Neutrophil (primary cell): Measurements from ENCODE around the gene CRTC1.

Experiments used
- H3K27ac ChIP-seq: fragments of 200-600 bp; sonication (generic); 2 replicates; pipeline ENCODE4 v1.5.1; 2016; ENCODE audit warnings: mild to moderate bottlenecking, moderate library complexity
- H3K27me3 ChIP-seq: fragments of 200-600 bp; sonication (generic); 2 replicates; pipeline ENCODE4 v1.6.0; 2016; ENCODE audit warnings: mild to moderate bottlenecking
- H3K36me3 ChIP-seq: fragments of 200-600 bp; sonication (generic); 2 replicates; pipeline ENCODE4 v1.5.1; 2017
- H3K4me1 ChIP-seq, 2 experiments: fragments of 200-600 bp in 1 of 2; sonication (generic) in 1 of 2; 1 replicate in 1 of 2; 2 replicates in 1 of 2; pipeline versions ENCODE4 v1.5.1 to v1.6.1; 2013 to 2016; ENCODE audit warnings: low read depth in 1 of 2, low read length in 1 of 2, mild to moderate bottlenecking in 1 of 2, moderate library complexity in 1 of 2; ENCODE audit not compliant: control insufficient read depth in 1 of 2, insufficient read depth in 1 of 2
- H3K4me3 ChIP-seq, 2 experiments: fragments of 200-600 bp in 1 of 2; sonication (generic) in 1 of 2; 1 replicate in 1 of 2; 2 replicates in 1 of 2; pipeline ENCODE4 v1.5.1; 2013 to 2016; ENCODE audit warnings: low read depth in 1 of 2, low read length in 1 of 2, mild to moderate bottlenecking in 1 of 2, moderate library complexity in 1 of 2
- H3K9me3 ChIP-seq: fragments of 200-600 bp; sonication (generic); 2 replicates; pipeline ENCODE4 v1.5.1; 2016
- TF ChIP-seq, protein P1 (sequence below): fragments of 200-600 bp; sonication (generic); IDR thresholded peaks from 2 replicates; pipeline ENCODE4 v1.5.1; 2016; ENCODE audit warnings: antibody characterized with exemption

Gene CRTC1, protein sequence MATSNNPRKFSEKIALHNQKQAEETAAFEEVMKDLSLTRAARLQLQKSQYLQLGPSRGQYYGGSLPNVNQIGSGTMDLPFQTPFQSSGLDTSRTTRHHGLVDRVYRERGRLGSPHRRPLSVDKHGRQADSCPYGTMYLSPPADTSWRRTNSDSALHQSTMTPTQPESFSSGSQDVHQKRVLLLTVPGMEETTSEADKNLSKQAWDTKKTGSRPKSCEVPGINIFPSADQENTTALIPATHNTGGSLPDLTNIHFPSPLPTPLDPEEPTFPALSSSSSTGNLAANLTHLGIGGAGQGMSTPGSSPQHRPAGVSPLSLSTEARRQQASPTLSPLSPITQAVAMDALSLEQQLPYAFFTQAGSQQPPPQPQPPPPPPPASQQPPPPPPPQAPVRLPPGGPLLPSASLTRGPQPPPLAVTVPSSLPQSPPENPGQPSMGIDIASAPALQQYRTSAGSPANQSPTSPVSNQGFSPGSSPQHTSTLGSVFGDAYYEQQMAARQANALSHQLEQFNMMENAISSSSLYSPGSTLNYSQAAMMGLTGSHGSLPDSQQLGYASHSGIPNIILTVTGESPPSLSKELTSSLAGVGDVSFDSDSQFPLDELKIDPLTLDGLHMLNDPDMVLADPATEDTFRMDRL

DNA sequence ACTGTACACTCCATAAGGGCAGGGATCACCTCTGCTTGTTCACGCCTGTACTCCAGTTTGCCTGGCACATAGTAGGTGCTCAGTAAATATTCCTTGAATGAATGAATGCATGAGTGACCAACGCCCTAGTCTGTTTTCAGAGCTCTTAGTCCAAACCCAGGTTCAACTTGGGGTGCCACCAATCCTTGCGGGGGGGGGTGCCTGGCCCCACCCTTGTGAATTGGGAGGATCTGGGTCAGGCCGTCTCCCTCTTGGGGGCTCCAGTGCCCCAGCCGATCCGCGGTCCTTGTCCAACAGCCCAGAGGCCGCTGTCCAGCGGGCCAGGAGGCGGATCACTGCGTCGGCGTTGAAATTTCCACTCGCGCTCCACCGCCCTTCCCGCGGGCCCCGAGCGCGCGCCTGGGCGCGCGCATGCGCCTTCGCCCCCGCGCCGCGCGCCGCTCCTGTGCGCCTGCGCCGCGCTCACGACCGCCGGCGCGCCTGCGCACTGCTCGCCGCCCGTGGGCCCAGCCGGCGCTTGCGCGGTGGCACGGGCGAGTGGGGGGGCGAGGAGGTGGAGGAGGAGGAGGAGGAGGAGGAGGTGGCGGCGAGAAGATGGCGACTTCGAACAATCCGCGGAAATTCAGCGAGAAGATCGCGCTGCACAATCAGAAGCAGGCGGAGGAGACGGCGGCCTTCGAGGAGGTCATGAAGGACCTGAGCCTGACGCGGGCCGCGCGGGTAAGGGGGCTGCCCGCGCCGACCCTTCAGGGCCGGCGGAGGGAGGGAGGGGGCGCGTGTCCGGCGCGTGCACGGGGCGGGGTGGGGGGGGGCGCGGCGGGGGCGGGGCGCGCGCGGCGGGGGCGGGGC lies at the start of gene CRTC1:
CRTC1 (plus strand) TSS at position 572 of the 849 bp plus-strand sequence; CDS start at position 595, 23 bp downstream.
- H3K4me1 ChIP-seq = peaks cover 15% of the 10 kb centered on the region in 2 experiments
- no peaks in the 10 kb centered on the region for H3K36me3 ChIP-seq
- H3K27me3 ChIP-seq = no peaks in the 10 kb centered on the region
- TF ChIP-seq, protein P1, sequence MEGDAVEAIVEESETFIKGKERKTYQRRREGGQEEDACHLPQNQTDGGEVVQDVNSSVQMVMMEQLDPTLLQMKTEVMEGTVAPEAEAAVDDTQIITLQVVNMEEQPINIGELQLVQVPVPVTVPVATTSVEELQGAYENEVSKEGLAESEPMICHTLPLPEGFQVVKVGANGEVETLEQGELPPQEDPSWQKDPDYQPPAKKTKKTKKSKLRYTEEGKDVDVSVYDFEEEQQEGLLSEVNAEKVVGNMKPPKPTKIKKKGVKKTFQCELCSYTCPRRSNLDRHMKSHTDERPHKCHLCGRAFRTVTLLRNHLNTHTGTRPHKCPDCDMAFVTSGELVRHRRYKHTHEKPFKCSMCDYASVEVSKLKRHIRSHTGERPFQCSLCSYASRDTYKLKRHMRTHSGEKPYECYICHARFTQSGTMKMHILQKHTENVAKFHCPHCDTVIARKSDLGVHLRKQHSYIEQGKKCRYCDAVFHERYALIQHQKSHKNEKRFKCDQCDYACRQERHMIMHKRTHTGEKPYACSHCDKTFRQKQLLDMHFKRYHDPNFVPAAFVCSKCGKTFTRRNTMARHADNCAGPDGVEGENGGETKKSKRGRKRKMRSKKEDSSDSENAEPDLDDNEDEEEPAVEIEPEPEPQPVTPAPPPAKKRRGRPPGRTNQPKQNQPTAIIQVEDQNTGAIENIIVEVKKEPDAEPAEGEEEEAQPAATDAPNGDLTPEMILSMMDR = no peak
- H3K9me3 ChIP-seq = no peaks in the 10 kb centered on the region
- peak within 1 kb of the TSS; percentile 73 for H3K27ac ChIP-seq
- peak within 1 kb of the TSS; percentile 75 to 76 for H3K4me3 ChIP-seq

DNA sequence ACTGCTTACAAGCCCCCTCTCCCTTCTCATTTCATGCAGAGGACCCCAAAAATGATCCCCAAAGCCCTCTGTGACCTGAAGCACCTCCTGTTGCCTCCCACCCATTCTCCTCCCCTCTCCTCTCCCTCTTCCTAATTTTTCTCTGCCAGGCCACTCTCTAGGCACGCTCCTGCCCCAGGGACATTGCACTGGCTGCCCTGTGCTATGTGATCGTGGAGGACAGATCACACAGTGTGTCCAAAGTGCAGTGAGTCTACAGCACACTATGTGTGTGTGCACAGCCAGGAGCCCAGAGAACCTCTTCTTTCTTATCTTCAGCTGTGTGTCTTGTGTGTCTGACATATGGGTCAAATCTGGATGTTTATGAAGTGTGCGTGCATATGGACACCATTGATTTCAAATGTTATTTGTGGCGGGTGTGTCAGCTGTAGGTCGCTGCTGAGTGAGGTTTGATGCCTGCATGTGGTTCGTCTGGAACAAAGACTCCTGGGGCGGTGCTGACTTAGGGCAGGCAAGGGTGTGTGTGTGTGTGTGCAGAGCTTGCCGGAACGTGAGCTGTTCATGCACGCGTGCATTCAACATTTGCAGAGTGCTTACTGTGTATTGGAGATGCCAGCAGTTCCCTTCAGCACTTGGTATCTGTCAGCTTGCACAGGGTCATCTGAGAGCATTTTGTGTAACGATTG lies 48.7 kb upstream of the CRTC1 start:
- H3K4me3 ChIP-seq = no peak overlapping the region
- H3K9me3 ChIP-seq = no peaks in the 10 kb centered on the region
- H3K27ac ChIP-seq = no peak overlapping the region
- H3K36me3 ChIP-seq = no peaks in the 10 kb centered on the region
- TF ChIP-seq, protein P1 = no peak
- peaks cover 6 to 19% of the 10 kb centered on the region in 2 experiments for H3K4me1 ChIP-seq
- H3K27me3 ChIP-seq = peaks cover 28% of the 10 kb centered on the region

DNA sequence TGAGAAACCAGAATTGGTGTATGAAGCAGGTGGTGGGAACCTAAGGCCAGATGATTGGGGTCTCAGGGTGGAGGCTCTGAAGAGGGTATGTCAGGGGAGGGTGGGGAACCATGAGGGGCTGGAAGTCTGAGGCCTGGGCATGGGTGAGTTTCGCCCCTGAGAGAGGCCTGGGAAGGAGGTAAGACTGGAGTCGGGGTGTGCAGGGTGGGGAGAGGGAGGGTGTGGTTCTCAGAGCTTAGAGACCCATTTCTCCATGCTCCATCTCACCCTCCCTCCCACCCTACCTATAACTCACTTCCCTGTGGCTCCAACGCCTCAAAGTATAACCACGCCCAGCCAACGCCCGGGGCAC lies 47.7 kb upstream of the CRTC1 start:
- Histone ChIP-seq H3K9me3 (no peaks in the 10 kb centered on the region), H3K4me3 (peak overlapping the region; percentile 72 to 77), H3K4me1 (peaks cover 6 to 19% of the 10 kb centered on the region in 2 experiments), H3K27me3 (peaks cover 23% of the 10 kb centered on the region), H3K27ac (peak overlapping the region; percentile 80), H3K36me3 (no peaks in the 10 kb centered on the region)
- TF ChIP-seq, protein P1 = no peak

DNA sequence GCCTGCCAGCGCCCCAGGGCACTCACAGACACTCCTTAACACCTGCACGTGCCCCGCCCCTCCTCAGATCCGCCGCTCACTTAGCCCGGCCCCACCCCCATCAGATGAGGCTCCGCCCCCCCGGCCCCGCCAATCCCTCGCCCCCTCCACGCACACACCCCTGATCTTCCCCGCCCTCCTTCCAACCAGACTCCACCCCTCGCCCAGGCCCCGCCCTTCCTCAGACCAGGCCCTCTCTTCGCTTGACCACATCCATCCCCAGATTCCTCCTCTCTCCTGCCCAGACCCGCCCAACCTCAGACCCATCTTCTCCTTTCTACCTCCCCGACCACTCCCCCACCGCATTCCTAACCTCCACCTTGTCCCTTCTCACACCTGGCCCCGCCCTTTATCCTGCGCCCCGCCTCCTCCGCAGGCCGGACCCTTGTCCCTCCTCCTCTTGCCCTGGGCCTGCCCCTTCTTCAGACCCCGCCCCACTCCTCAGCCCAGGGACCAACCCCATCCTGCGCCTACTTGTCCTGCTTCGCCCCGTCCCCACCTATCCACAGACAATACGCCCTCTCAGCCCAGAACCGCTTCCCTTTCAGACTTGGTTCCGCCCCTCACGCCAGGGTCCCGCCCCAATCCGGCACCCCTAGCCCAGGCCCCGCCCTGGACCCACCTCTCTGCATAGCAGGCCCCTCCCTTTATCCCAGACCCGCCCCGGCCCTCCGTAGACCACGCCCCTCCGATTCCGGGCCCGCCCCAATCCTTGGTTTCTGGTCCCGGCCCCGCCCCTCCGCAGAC lies 47.1 kb upstream of the CRTC1 start:
- peak overlapping the region; percentile 72 to 77 for H3K4me3 ChIP-seq
- H3K27ac ChIP-seq = peak overlapping the region; percentile 80
- TF ChIP-seq, protein P1 = no peak
- H3K4me1 ChIP-seq = peaks cover 6 to 19% of the 10 kb centered on the region in 2 experiments
- no peaks in the 10 kb centered on the region for H3K36me3 ChIP-seq
- peaks cover 23% of the 10 kb centered on the region for H3K27me3 ChIP-seq
- H3K9me3 ChIP-seq = no peaks in the 10 kb centered on the region
